GM12878 (cell line): ENCODE results near the gene PDIK1L.

Experiments
- CBFB ChIP-seq: IDR thresholded peaks from 2 replicates; pipeline ENCODE4 v1.6.1; 2016; ENCODE audit warnings: antibody characterized with exemption, low read depth
- GABPA ChIP-seq: IDR thresholded peaks from 2 replicates; pipeline ENCODE4 v1.6.1; 2014; ENCODE audit warnings: antibody characterized with exemption, low read depth, mild to moderate bottlenecking, inconsistent platforms
- TAF1 ChIP-seq: IDR thresholded peaks from 2 replicates; pipeline ENCODE4 v1.6.1; 2011; ENCODE audit warnings: mild to moderate bottlenecking, low read depth, low read length, borderline replicate concordance

DNA sequence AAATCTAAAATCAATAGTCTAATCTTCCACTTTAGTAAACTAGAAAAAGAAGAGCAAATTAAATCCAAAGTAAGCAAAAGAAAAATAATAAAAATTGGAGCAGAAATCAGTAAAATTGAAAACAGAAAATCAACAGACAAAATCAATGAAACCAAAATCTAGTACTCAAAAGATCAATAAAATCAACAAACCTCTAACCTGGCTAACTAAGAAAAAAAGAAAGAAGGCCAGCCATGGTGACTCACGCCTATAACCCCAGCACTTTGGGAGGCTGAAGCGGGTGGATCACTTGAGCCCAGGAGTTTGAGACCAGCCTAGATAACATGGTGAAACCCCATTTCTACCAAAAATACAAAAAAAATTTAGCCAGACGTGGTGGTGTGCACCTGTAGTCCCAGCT, 22.8 kb downstream of the PDIK1L start:
- no peak for TF ChIP-seq TAF1
- no peak for TF ChIP-seq GABPA
- no peak for TF ChIP-seq CBFB
